Kidney epithelial cell (primary cell): ENCODE data around the gene EML5. TPM values are rescaled to one million over a fixed set of nuclear protein-coding genes. Genes with fewer than 3 reads are reported as not detected.

ENCODE experiments used
- DNase-seq: peaks from one replicate; pipeline ENCODE4 v3.0.0-alpha.2; 2010; ENCODE audit warnings: low read depth
- H3K27me3 ChIP-seq: 2 replicates; pipeline ENCODE4 v1.6.0; 2011; ENCODE audit warnings: low read length; ENCODE audit not compliant: control insufficient read depth, insufficient read depth
- H3K36me3 ChIP-seq: 2 replicates; pipeline ENCODE4 v1.5.1; 2011; ENCODE audit warnings: low read length; ENCODE audit not compliant: control insufficient read depth, insufficient read depth
- H3K4me3 ChIP-seq: 2 replicates; pipeline ENCODE4 v1.5.1; 2011; ENCODE audit warnings: low read depth, mild to moderate bottlenecking, control low read depth, low read length
- CTCF ChIP-seq: IDR thresholded peaks from 2 replicates; pipeline ENCODE4 v1.5.1; 2011; ENCODE audit warnings: mild to moderate bottlenecking, moderate library complexity, low read length, control low read depth, inconsistent platforms; ENCODE audit not compliant: insufficient read depth, poor library complexity, severe bottlenecking
- total RNA-seq: library from RNA; depleted of rRNA; stranded (reverse); fragments of >200 nt; gene quantifications from 2 replicates; pipeline ENCODE4 v1.2.3, GENCODE V29; 2015

Gene EML5
- 0.79 and 1.1 TPM in 2 replicates for total RNA-seq

- Histone ChIP-seq H3K27me3 (peaks cover 7% of the 10 kb centered on the region), H3K4me3 (peak within 1 kb of the TSS; percentile 55), H3K36me3 (no peaks in the 10 kb centered on the region)
- peak; percentile 12 for DNase-seq
- peak; percentile 32 for TF ChIP-seq CTCF
Measured at GRCh38 chr14:88792473-88793258, at the start of gene EML5. Gene EML5, minus strand, starts transcription at chr14:88792953. Its CDS starts 450 bp downstream, at chr14:88792503.

- TF ChIP-seq CTCF, result no peak
- no peaks in the 10 kb centered on the region for H3K36me3 ChIP-seq
- no peak for DNase-seq
- no peak overlapping the region for H3K4me3 ChIP-seq
- no peaks in the 10 kb centered on the region for H3K27me3 ChIP-seq
Measured at GRCh38 chr14:88842414-88842813, 49.7 kb upstream of the EML5 start.

GRCh38 chr14:88841741-88842140 is 49.0 kb upstream of the EML5 start:
- no peaks in the 10 kb centered on the region for H3K36me3 ChIP-seq
- DNase-seq, result no peak
- no peak for TF ChIP-seq CTCF
- no peak overlapping the region for H3K4me3 ChIP-seq
- no peaks in the 10 kb centered on the region for H3K27me3 ChIP-seq

- Histone ChIP-seq H3K36me3 (no peaks in the 10 kb centered on the region), H3K27me3 (no peaks in the 10 kb centered on the region), H3K4me3 (no peak overlapping the region)
- DNase-seq, result no peak
- TF ChIP-seq CTCF, result no peak
Measured at GRCh38 chr14:88840926-88841325, 48.2 kb upstream of the EML5 start.

- Histone ChIP-seq H3K27me3 (no peaks in the 10 kb centered on the region), H3K4me3 (no peak overlapping the region), H3K36me3 (no peaks in the 10 kb centered on the region)
- DNase-seq, result no peak
- TF ChIP-seq CTCF, result no peak
Measured at GRCh38 chr14:88838015-88838414, 45.3 kb upstream of the EML5 start.

GRCh38 chr14:88837495-88837894 is 44.7 kb upstream of the EML5 start:
- no peak for DNase-seq
- H3K27me3 ChIP-seq, result no peaks in the 10 kb centered on the region
- H3K36me3 ChIP-seq, result no peaks in the 10 kb centered on the region
- no peak overlapping the region for H3K4me3 ChIP-seq
- TF ChIP-seq CTCF, result no peak
